GM10248 (cell line): ENCODE data around the gene PHKG2.

Source experiments
- CTCF ChIA-PET: fragments of 300-600 bp; sonication (Branson Sonifier 250); formaldehyde crosslinking; extraction: SDS; loops from one replicate; lab custom pipeline; 2021; ENCODE audit warnings: antibody characterized with exemption; lab: Yijun Ruan, JAX
- POLR2A ChIA-PET: fragments of 350-650 bp; sonication (Branson Sonifier 250); formaldehyde crosslinking; extraction: SDS; loops from one replicate; lab custom pipeline; 2020; ENCODE audit warnings: antibody characterized with exemption; lab: Yijun Ruan, JAX
- DNase-seq: peaks from one replicate; pipeline ENCODE4 v3.0.0; 2012; ENCODE audit errors: extremely low spot score
- CTCF ChIP-seq: IDR thresholded peaks from 2 replicates; pipeline ENCODE4 v1.5.1; 2012; ENCODE audit warnings: mild to moderate bottlenecking, low read depth; ENCODE audit errors: extremely low read depth, missing control alignments, control extremely low read depth

Gene PHKG2

GRCh38 chr16:30703971-30704370 lies 44.3 kb upstream of the PHKG2 start:
- ChIA-PET CTCF (interaction anchor here (2.2 to 4.4 kb wide), 2 partner anchors 7 to 11 kb away, joined by 7 to 20 read pairs; no protein-coding TSS in a partner anchor), POLR2A (no interaction called here)
- no peak for DNase-seq
- no peak for TF ChIP-seq CTCF

GRCh38 chr16:30706046-30706445 lies 42.2 kb upstream of the PHKG2 start:
- POLR2A ChIA-PET, result no interaction called here
- no peak for TF ChIP-seq CTCF
- no peak for DNase-seq
- CTCF ChIA-PET, result interaction anchor here (1.7 kb wide), 1 partner anchor 12 kb away, joined by 11 read pairs; no protein-coding TSS in a partner anchor

- ChIA-PET POLR2A (no interaction called here), CTCF (interaction anchor here (0.8 to 2.5 kb wide), 3 partner anchors 9 to 17 kb away, joined by 3 to 20 read pairs (median 3); partner anchors contain the start of gene SRCAP)
- TF ChIP-seq CTCF, result no peak
- no peak for DNase-seq
These were observed 37.3 kb upstream of the PHKG2 start for GRCh38 chr16:30710971-30711370.

GRCh38 chr16:30711712-30712111 lies 36.5 kb upstream of the PHKG2 start:
- ChIA-PET POLR2A (no interaction called here), CTCF (interaction anchor here (0.8 to 2.5 kb wide), 3 partner anchors 9 to 18 kb away, joined by 3 to 20 read pairs (median 3); partner anchors contain the start of gene SRCAP)
- TF ChIP-seq CTCF, result no peak
- DNase-seq, result no peak

GRCh38 chr16:30715750-30716445 lies 32.3 kb upstream of the PHKG2 start:
- CTCF ChIA-PET, result interaction anchor here (1.2 to 1.3 kb wide), 3 partner anchors 12 to 227 kb away, joined by 3 to 4 read pairs (median 3); no protein-coding TSS in a partner anchor
- DNase-seq, result peak; percentile 49
- no peak for TF ChIP-seq CTCF
- POLR2A ChIA-PET, result no interaction called here

GRCh38 chr16:30720086-30720485 lies 28.1 kb upstream of the PHKG2 start:
- ChIA-PET POLR2A (no interaction called here), CTCF (interaction anchor here (2.4 kb wide), 1 partner anchor 11 kb away, joined by 6 read pairs; no protein-coding TSS in a partner anchor)
- TF ChIP-seq CTCF, result no peak
- no peak for DNase-seq
